ENCODE results near the gene LRRC17.

LRRC17 gene

DNA sequence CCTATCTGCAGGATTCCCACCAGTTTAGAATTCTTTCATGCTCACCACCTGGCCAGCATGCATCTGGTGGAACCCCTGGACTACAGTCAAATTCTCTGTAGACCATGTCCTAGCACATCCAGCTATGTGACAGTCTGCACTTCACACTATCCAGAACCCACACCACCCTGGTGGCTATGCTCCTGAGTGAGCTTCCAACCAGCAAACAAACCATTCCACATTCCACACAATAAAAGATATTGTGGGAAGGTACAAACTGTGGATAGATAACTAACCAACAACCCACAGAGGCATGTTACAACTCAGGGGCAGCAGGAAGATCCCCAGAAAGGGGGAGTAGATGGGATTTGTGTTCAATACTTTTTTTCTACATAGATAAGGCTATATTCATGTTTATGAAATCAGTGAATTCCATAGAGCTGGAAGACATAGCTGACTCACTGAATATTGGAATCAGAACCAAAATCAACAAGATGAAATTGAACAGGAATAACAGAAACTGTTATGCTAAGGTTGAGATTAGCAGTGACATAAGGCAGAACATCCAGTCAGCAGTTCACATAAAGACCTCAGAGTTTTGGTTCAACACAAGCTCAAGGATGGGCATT lies 72.5 kb downstream of the LRRC17 start:
- no peak for DNase-seq (ENCODE audit: low read depth, low spot score)

DNA sequence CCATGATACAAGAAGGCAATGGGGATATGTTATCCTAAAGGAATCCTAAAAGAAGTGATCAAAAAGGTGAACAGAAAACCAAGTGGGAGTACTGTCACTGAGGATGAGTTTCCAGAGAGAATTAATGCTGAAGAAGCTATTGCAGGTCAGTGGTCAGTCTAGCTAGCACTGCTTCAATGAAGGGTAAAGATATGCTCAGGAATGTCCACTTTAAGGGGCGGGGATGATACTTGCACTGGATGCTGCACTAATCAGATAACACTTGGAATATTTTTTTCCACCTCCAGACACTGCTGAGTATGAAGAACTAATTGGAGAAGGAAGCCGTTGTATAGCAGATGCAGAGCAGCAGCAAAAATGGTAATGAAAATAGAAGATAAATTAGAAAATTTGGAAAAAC lies 75.3 kb downstream of the LRRC17 start:
- no peak for DNase-seq (ENCODE audit: low read depth, low spot score)

DNA sequence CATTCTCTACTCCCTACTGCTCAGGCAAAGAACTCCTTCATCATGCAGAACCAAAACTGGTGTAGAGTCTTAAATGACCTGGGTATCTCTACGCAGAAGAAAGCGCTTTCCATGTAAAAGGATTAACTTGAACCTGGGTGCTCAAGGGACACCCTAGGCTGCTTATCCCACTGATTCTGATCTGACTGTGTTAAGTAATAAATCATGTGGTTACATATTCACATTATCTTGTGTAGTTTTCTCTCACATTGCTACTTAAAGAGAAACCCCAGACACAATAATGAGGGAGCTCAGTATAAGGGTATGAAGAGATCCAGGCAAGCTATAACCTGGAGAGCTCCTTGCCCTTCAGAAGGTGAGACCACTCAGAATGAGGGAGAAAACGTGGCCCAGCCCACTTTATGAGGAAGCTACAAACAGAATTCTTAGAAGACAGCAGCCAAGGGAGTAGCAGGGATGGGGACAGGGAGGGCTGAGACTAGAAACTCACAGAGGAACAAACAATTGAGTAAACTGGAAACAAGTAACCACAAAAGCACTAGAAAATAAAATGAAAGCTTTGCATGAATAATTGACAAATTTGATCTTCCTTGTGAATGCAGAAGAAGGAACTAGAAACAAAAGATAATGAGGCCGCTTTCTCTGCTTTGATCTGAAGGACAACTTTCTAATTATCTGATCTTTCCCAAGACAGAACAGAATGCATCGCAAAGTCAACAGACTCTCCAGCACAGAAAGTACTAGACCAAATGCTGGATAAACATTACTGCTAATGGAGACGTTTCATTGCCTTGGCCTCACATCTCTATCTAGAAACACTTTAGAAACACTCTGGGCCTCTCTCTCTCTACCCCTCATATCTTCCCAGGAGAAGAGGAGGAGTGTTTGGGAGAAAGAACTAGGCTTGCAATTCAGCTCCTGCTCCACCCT lies 76.1 kb downstream of the LRRC17 start:
- DNase-seq (ENCODE audit: low read depth, low spot score) = no peak

DNA sequence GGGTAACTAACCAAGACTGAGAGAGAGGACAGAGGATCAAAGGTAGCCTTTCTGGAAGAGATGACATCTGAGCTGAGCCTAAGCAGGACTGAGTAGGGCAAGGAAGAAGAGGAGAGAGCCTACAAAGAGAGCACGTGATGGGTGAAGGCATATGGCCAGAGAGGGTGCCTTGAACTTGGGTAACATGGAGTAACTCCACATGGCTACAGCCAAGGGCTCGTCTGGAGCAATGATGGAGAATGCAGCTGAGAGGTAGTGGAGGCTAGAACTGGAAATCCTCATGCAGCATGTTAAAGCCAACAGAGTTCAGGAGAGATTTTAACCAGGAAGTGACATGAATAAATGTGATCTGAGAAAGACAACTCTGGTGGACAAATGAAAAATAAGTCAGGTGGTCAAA lies 77.8 kb downstream of the LRRC17 start:
- DNase-seq (ENCODE audit: low read depth, low spot score) = no peak

DNA sequence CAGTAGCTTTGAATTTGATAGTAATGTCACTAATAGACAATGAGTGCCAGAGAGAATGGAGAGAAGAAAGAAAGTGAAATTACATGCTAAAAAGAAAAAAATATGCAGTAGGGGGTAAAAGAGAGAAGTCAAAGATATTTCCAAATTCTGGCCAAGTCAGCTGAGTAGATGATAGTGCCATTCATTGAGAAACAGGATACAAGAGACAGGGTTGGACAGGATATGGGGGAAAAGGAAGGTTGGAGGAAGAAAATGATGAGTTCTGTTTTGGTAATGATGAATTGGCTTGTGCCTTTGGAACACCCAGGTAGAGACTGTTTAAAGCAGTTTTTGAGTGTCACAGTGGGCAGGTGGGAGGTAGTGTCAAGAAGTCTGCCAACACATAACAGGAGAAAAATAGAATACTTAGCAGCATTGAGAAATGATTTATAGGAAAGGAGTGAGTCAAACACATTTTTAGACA lies 78.3 kb downstream of the LRRC17 start:
- DNase-seq (ENCODE audit: low read depth, low spot score) = no peak

DNA sequence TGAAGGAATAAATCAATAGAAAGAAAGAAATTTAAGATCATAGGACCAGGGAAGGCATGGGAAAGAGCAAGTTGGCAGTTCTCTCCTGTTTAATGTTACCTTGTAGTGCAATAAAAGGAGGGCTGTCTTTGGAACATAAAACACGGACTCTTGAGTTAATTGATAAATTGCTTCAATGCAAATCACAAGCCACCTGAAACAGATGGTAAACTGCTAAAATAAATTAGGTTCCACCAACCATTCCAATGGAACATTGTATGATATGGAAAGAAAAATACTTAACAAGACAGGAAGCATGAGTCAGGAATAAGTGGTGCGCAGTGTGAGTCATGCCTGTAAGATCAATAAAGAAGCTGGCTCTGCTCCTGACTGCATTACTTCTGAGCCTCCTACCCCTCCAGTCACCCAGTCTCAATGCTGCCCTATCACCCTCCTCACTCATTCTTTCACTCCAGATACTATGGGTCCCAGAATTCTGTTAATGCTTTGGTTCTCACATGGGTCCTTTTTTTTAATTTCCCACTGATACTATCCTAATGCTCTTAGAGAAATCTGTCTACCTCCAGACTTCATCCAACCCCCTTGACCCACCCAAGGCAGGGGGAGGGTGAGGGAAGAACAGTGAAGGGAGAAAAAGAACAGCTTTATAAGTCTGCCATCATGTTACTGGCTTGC lies 78.9 kb downstream of the LRRC17 start:
- no peak for DNase-seq (ENCODE audit: low read depth, low spot score)

DNA sequence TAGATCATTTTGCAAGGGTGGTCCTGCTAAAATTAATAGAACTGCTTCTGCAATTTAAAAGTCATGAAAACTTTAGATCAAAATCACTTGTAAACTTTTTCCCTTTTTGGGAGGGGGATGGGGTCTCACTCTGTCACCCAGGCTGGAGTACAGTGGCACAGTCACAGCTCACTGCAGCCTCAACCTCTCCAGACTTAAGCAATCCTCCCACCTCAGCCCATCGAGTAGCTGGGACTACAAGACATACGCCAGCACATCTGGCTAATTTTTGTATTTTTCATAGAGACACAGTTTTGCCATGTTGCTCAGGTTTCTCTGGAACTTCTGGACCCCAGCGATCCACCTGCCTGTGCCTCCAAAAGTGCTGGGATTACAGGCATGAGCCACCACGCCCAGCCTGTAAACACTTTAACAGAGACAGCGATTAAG lies 79.7 kb downstream of the LRRC17 start:
- no peak for DNase-seq (ENCODE audit: low read depth, low spot score)

DNA sequence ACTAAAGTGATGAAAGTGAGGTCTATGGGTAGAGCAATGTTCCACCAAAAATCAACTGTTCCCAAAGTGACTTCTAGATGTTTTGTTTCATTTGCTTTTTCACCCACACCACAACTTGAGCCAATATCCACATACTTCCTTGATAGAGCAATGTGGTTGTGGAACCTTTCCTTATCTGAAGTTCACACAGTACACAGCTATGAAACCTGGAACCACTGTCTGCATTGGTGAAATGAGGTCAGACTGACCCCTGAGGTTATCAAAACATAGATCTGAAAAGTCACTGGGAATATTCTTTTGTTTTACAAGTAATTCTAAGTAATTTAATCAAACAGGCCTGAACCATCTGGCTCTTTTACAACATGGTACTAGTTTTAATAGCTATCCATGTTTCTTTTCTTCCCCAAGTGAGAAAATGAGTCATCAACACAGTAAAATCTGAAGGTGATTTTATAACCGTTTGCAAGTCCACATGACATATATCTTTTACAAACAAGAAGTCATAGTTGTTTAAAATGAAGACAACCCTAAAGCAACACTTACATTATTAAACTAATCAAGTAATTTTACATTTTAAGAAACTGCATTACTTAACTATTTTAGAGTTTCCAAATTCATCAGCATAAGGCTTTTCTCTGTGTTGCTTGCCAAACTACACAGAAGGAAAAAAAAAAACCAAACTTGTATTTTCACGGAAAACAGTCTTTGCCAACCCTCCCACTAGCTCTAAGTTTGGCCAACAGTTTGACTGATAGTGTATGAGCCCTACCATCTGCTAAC lies 80.3 kb downstream of the LRRC17 start:
- DNase-seq (ENCODE audit: low read depth, low spot score) = no peak

DNA sequence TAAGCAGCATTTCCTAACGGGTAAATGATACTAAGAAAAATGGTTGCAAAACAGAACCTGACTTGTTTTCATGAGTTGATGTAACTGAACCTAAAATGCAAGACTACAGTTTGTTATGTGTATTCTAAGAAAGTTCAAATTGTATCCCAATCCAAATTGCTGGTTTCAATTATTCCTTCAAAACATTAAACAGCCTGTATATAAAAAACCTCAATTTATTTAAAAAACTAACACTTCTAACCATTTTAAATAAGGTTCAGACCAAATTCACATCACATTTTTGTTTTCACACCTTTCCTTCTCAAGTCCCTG lies 80.9 kb downstream of the LRRC17 start:
- no peak for DNase-seq (ENCODE audit: low read depth, low spot score)

DNA sequence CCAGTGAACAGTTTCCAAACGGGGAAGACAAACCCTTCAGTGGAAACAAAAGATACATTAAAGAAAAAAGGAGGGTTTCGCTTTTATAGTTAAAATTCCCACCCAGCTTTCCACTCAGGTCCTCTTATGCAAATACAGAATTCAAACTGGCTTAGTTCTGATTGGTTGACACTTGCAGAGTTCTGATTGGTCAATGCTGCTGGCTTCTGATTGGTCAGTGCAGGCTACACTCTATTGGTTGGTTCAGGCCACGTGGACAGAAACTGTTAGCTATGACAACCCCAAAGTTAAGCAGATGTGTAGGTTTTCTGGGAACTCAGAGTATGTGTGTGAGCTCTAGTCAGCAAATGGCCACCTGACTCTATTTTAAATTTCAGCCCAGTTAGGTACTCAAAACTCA lies 81.8 kb downstream of the LRRC17 start:
- no peak for DNase-seq (ENCODE audit: low read depth, low spot score)
